Suppressor macrophage treated with lipopolysaccharide for 4 hours (primary cell): Measurements from ENCODE around the gene TNFRSF25.

Source experiments
- DNase-seq: peaks from one replicate; pipeline ENCODE4 v3.0.0-alpha.2; 2020

The TNFRSF25 gene

GRCh38 chr1:6486433-6487011 is 20.5 kb upstream of the TNFRSF25 start:
- DNase-seq: peak; percentile 90

GRCh38 chr1:6485168-6486101 is 19.5 kb upstream of the TNFRSF25 start:
- DNase-seq: no peak

- DNase-seq: no peak
Measured at GRCh38 chr1:6484826-6485167, 18.8 kb upstream of the TNFRSF25 start.

- no peak for DNase-seq
Measured at GRCh38 chr1:6483761-6484117, 17.8 kb upstream of the TNFRSF25 start.

- no peak for DNase-seq
Measured at GRCh38 chr1:6483017-6483760, 17.2 kb upstream of the TNFRSF25 start.

- no peak for DNase-seq
Measured at GRCh38 chr1:6481820-6482219, 15.8 kb upstream of the TNFRSF25 start.

GRCh38 chr1:6477039-6477820 is 11.3 kb upstream of the TNFRSF25 start:
- no peak for DNase-seq

- no peak for DNase-seq
Measured at GRCh38 chr1:6476483-6476882, 10.5 kb upstream of the TNFRSF25 start.

- DNase-seq: peak; percentile 60
Measured at GRCh38 chr1:6475381-6476133, 9.6 kb upstream of the TNFRSF25 start.

GRCh38 chr1:6474815-6475282 is 8.9 kb upstream of the TNFRSF25 start:
- DNase-seq: no peak

- DNase-seq: no peak
Measured at GRCh38 chr1:6473974-6474814, 8.2 kb upstream of the TNFRSF25 start.

GRCh38 chr1:6473156-6473555 is 7.2 kb upstream of the TNFRSF25 start:
- DNase-seq: no peak

GRCh38 chr1:6472391-6472790 is 6.4 kb upstream of the TNFRSF25 start:
- no peak for DNase-seq

GRCh38 chr1:6471970-6472368 is 6.0 kb upstream of the TNFRSF25 start:
- no peak for DNase-seq

GRCh38 chr1:6471086-6471969 is 5.4 kb upstream of the TNFRSF25 start:
- DNase-seq: no peak

- no peak for DNase-seq
Measured at GRCh38 chr1:6470132-6471085, 4.4 kb upstream of the TNFRSF25 start.

- no peak for DNase-seq
Measured at GRCh38 chr1:6468729-6469461, 2.9 kb upstream of the TNFRSF25 start.
